HG03457 (cell line): Measurements from ENCODE around the gene SMAD9.

Experiments used
- ATAC-seq: cut with Tn5 transposase; IDR thresholded peaks from one replicate; pipeline ENCODE4 v1.9.1; 2021; ENCODE audit warnings: moderate number of reproducible peaks; ENCODE audit not compliant: unreplicated experiment

The SMAD9 gene

GRCh38 chr13:36919833-36920615 is at the start of gene SMAD9:
Gene SMAD9, minus strand, starts transcription at chr13:36920238. Its CDS starts 40,549 bp downstream, at chr13:36879689.
- no peak for ATAC-seq

- ATAC-seq: no peak
Measured at GRCh38 chr13:36966404-36966803, 46.4 kb upstream of the SMAD9 start.

GRCh38 chr13:36965767-36966166 is 45.7 kb upstream of the SMAD9 start:
- ATAC-seq: no peak

- ATAC-seq: no peak
Measured at GRCh38 chr13:36959456-36960116, 39.5 kb upstream of the SMAD9 start.

DNA sequence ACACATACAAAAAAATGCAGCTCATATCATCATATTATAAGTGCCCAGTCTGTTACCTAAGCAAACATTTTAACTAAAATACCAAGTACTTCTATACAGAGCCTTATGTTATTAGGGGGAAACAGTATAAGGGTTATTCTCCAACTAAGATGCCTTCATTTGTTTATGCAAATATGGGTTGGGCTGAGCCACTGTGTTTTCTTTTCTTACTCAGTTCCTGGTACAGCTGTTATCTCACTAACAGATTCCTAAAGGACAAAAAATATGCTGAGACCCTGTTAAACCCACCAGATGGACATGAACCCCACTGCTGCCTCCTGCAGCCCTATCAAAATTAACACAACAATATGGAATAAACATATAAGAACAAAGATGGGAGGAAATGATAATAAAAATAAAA is 34.5 kb upstream of the SMAD9 start:
- ATAC-seq: no peak

- no peak for ATAC-seq
Measured at GRCh38 chr13:36950920-36951319, 30.9 kb upstream of the SMAD9 start.

DNA sequence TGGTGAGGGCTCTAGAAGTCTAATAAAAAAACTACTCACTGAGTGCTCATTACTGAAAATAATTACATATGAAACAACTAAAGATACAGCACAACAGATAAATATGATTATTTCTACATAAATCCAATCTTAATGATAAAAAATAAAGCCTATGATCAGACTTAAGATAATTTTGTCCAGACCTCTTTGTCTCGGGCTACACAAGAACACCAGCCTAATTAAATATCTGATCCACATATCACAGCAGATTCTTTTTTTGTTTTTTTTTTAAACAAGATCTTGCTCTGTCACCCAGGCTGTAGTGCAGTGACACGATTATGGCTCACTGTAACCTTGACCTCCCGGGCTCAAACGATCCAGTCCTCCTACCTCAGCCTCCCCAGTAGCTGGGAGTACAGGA is 30.3 kb upstream of the SMAD9 start:
- ATAC-seq: no peak

DNA sequence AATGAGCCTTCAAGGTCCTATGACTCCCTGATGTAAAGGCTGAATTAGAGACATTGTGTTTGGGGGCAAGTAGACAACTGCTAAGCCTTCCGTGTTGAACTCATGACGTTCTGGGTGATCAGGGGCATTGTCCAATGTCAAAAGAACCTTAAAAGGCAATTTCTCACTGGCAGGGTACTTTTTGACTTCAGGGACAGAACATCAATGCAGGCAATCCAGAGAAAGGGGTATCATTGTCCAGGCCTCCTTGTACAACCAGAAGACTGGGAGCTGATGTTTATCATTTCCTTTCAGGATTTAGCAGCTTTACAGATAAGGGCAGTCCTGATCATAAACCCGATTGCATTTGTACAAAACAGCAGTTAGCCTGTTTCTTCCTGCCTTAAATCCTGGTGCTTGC is 25.0 kb upstream of the SMAD9 start:
- no peak for ATAC-seq

DNA sequence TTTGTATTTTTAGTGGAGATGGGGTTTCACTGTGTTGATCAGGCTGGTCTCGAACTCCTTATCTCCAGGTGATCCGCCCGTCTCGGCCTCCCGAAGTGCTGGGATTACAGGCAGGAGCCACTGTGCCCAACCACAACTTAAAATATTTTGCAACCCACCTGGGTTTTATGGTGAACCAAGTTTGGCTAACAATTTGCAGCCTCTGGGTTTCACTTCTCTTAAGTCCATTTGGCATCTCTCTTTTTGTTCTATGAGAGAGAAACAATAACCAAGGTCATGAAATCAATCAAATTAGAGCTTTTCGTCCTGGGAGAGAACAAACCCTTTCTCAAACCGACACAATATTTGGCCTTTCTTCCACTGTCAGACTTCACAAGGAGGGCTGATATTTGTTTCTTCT is 5.6 kb upstream of the SMAD9 start:
- ATAC-seq: no peak

GRCh38 chr13:36924001-36924400 is 4.0 kb upstream of the SMAD9 start:
- ATAC-seq: no peak

GRCh38 chr13:36921631-36922301 is 1.7 kb upstream of the SMAD9 start:
- no peak for ATAC-seq

DNA sequence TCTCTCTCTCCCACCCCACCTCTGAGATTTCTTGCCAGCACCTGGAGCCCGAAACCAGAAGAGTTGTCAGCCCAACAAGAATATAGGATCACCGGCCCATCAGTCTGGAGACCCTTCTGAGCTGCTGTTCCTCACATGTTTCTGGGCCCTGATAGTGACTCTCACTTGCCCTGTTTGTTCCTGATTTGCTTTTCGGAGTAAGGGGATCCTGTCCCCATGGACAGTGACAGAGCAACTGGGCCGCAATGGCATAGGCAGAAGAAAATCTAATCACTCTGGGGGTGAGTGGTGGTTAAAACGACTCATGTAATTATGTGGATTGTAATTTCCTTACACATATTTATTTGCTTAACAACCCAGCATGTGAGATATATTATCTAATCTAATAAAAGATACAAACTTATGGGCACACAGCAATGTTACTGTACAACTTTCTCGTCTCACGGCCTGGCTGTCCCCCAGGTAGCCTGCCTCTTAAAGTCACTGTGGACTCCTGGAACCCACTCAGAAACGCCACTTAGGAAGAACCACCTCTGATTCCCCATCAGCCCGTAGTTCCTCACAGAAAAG is 663 bp upstream of the SMAD9 start:
- ATAC-seq: no peak

- ATAC-seq: no peak
Measured at GRCh38 chr13:36919171-36919832, 736 bp downstream of the SMAD9 start.

GRCh38 chr13:36918246-36919131 is 1.5 kb downstream of the SMAD9 start:
- ATAC-seq: no peak

GRCh38 chr13:36917311-36917710 is 2.7 kb downstream of the SMAD9 start:
- no peak for ATAC-seq

GRCh38 chr13:36915896-36916640 is 4.0 kb downstream of the SMAD9 start:
- no peak for ATAC-seq

DNA sequence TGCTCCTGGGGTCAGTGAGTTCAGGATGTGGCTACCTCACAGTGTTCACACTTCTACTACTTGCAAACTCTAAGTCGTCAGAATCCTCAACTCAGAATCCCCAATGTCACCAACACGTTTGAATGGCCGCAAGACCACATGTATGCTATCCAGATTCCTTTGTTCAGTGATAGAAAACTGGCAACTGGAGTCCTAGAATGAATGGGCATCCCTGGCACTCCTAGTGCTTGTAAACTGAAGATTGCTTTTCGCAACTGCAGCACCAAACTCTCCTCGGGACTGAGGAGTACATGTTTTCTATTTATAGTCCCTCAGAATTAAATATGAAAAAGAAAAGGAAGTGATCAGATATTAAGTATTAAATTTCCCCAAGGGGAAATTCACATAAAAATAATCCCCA is 4.9 kb downstream of the SMAD9 start:
- ATAC-seq: no peak

DNA sequence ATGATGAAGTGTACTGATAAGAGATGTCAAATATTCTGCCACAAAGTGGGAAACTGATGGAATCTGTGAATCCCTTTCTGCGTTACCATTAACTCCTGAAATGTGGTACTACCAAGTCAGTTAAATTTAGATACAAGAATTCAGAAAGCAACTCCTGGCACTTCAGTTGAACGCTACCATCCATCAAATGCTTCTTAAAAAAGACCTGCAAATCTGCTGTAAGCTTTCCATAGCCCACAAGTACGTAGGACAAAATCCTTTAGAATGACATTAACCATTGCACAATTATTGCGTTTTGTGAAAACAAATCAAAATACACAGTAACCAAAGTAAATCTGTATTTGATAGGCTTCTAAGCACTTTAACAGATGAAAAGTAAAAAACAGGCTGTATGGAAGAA is 5.4 kb downstream of the SMAD9 start:
- no peak for ATAC-seq

- no peak for ATAC-seq
Measured at GRCh38 chr13:36913463-36913862, 6.6 kb downstream of the SMAD9 start.
